ENCODE results near the gene CLDN14.
"Not testable (repeated sequence)": the region's sequence is repeated elsewhere in the genome, so short reads cannot be mapped to it uniquely, and the experiment has no call there.

The CLDN14 gene

GRCh38 chr21:36499578-36500471, 19.9 kb upstream of the CLDN14 start:
- no peak for DNase-seq

DNA sequence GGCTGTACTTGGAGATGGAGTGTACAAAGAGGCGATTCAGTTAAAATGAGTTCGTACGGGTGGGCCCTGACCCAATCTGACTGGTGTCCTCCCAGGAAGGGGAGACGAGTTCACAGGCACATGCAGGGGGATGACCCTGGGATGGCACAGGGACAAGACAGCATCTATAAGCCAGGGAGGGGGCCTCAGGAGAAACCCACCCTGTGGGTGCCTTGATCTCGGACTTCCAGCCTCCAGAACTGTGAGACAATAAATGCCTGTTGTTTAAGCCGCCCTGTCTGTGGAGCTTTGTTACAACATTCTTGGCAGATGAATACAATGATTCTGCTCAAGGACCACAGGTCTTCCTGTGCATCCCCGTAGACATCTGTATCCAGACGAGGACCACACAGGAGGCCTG, 14.6 kb upstream of the CLDN14 start:
- no peak for DNase-seq

GRCh38 chr21:36491209-36491910, 11.4 kb upstream of the CLDN14 start:
- no peak for DNase-seq

DNA sequence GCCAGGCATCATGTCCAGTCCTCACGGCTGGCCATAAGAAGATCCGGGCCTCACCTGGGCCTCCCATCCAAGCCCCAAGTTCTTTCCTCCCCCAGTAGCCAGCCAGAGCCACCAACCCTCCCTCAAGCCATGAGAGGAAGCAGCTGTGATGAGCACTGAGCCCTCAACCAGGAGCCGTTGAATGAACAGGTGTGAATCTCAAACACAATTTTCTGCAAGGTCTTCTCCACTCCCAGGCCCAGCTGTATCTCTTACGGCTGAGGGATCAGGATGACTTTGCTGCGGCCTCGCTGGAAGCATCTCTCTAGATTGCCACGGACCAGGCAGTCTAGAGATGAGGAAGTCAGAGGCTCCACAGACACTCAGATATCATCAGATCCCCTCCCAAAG, 9.8 kb upstream of the CLDN14 start:
- no peak for DNase-seq

DNA sequence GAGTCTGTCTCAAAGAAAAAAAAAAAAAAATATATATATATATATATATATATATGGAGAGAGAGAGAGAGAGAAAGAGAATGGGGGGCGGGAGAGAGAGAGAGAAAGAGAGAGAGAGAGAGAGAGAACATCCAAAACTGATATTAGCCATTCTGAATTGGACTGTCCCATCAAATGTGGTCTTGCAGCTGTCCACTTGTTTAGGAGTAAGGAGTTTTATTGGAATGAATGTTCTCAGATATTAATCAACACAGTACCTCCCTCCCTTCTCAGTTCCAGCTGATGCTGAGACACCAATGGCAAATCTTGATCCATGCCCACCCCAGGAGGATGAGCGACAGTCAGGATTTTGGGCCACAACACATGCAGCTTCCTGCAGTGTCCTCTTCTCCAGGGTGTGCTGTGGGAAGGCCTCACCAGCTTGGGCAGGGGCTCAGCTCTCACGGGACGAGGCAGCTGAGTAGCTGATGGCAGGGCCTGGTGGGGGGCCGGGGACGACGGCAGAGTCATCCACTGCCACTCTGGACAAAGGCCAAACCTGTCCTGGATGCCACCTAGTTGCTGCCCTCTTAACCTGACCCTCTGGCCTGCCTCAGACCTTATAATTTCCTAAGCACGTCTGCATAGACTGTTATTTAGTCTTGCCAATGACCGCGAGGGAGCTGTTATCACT, 9.3 kb upstream of the CLDN14 start:
- DNase-seq: no peak

DNA sequence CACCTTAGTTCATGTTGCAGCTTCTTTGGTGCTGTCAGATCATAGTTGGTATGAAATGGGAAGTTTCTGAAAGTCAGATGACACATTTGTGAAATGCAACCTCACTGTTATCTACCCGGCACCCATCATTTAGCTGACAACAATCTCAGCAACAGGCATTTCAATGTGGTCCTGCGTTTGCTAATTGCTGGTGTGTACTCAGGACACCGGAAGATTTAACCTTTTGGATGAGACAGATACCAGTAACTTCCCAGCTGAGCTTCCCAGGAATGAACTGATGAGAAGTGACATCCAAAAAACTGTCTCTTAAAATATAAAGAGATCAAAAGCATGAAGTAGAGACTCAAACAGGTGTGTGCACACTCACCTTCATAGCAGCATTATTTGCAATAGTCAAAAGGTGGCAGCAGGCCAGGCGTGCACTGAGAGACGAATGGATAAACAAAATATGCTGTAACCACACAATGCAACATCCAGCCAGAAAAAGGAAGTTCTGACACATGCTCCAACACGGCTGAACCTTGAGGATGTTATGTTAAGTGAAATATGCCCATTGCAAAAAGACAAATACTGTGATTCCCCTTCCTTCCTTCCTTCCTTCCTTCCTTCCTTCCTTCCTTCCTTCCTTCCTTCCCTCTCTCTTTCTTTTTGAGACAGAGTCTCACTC, 7.9 kb upstream of the CLDN14 start:
- DNase-seq: no peak

DNA sequence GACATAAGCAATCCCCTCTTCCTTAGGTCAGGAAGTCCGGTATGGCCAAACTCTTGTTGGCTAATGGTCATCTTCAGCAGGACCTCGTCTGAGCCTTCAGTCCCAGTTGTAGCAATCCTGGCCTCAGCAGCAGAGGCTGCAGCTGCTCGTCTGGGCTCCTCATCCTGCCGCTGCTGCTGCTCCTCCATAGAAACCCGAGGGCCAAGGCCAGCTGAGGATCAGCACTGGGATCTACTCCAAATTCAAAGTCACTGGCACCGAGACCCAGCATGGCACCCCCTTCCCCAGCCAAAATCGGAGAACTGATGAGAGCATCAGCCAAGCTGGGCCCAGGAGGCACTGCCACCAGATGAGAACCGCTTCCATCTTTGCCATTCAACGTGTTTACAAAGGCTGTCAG, 6.3 kb upstream of the CLDN14 start:
- DNase-seq: no peak

GRCh38 chr21:36485476-36485875, 5.6 kb upstream of the CLDN14 start:
- no peak for DNase-seq

GRCh38 chr21:36483095-36483494, 3.2 kb upstream of the CLDN14 start:
- no peak for DNase-seq

- no peak for DNase-seq
These were observed 2.8 kb upstream of the CLDN14 start for GRCh38 chr21:36482673-36483072.

DNA sequence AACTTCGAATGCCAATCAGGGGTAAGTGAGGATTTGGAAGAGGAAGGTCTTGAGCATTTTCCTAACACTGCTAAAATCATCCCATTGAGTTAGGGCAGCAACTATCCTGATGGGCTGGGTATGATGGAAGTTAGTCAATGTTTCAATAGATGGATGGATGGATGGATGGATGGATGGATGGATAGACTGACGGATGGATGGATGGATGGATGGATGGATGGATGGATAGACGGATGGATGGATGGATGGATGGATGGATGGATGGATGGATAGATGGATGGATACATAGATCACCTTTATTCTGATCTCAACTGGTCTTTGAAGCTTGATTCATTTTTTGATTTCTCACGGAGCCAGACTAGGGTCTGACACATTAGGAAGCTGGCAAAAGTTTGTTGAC, 2.3 kb upstream of the CLDN14 start:
- no peak for DNase-seq

DNA sequence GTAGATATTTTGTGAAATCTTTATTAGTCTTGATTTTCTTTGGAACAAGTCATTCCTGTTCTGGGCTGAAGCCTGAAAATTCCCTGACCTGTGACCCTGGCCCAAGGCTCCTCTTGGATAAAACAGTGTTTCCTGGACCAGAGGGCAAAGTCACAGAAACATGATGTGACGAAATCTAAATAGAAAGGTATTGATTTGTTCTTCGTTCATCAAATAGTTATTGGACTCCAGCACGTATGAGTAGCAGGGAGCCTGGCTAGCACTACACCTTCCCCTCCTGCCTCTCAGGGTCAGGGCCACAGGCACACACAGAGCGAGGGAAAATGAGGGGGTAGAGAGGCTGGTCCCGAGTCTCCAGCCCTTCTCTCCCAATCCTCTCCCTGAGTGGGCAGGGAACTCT, 1.7 kb upstream of the CLDN14 start:
- no peak for DNase-seq

DNA sequence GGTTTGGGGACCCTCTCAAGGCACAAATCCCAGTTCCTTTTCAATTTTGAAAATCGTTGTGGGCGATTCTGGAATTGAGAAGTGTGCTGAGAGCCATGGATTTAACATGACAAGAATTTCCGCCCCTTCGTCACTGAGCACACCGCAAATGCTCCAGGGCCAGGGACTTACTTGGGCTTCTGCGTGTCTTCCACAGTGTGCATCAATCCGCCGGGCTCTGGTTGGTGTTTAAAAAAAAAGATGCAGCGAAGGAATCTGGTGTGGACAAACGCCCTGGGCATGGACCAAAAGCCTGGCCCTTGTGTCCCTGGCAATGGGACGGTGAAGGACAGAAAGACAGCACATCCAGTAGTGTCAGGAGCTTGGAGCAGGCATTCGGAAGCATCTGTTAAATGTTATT, 696 bp upstream of the CLDN14 start:
- no peak for DNase-seq

DNA sequence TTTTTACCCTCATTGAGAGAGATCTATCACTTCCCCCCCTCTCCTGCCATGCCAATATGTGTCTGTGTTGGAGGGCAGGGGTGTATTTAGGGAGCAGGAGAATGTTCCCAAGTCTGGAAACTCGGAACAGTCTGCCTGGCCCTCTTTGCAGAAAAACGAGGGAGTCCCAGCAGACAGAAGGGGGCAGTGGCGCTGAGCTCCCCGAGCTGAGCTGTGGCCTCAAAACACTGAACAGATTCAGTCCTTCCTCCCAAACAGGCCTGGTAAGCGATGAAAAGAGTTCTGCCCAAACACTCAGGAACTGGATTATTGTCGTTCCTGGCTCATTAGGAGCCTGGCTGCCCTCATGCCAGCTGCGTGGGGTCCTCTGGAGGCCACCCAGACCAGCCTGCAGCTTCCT, 981 bp downstream of the CLDN14 start:
- DNase-seq: no peak

GRCh38 chr21:36478207-36478701, 1.7 kb downstream of the CLDN14 start:
- DNase-seq: peak; percentile 58

- DNase-seq: no peak
These were observed 2.4 kb downstream of the CLDN14 start for GRCh38 chr21:36477559-36477958.

DNA sequence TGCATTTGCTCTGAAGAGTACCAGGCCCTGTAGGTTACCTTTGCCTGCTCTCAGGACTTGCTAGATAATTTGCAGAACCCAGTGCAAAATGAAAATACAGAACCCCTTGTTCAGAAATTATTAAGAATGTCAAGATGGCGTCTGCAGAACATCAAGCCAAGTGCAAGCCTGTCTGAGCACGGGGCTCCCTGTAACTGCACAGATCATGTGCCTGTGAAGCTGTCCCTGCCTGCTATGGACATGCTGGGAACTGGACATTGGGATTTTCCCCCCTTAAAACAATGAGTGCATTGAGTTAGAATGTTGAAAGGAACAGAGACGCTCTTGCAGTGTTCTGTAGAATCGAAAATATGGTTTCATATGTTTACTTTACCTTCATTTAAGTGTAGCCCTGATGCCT, 2.9 kb downstream of the CLDN14 start:
- DNase-seq: no peak

DNA sequence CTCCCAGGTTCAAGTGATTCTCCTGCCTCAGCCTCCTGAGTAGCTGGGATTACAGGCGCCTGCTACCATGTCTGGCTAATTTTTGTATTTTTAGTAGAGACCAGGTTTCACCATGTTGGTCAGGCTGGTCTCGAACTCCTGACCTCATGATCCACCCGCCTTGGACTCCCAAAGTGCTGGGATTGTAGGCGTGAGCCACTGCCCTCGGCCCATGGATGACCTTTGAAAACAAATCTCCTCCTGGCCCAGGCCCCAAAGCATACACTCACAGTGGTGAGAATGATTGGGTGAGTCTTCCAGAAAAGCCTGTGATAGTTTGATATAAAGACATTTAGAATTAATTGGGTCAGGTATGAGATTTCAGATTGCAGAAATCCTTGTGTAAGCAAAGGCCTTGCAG, 3.4 kb downstream of the CLDN14 start:
- not testable (repeated sequence) for DNase-seq

DNA sequence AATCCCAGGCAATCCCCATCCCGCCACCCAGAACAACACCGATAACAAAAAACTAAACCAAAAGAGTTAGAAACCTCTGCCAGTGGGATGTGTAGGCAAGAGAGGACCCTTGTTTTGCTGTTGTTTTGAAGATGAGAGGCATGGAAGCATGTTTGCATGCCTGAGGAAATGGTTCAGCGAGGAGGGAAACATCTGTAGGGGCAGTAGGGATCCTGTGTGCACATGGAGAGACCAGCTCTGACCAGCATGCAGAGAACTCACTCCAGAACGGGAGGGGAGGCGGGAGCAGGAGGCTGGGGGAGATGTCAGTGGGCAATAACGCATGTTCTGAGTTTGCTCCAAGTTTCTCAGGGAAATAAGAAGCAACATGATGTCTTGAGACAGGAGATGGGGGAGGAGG, 5.3 kb downstream of the CLDN14 start:
- no peak for DNase-seq

DNA sequence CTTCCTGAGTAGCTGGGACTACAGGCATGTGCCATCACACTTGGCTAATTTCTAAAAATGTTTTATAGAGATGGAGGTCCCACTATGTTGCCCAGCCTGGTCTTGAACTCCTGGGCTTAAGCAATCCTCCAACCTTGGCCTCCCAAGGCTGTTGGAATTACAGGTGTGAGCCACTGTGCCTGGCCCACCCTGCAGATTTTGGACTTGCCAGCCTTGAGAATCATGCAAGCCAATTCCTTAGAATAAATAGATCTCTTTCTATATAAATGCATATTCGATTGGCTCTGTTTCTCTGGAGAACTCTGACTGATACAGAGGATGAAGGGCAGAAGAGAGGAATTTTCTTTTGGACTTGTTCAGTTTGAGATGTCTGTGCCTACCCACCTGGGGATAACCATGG, 6.7 kb downstream of the CLDN14 start:
- no peak for DNase-seq

GRCh38 chr21:36472377-36472776, 7.5 kb downstream of the CLDN14 start:
- DNase-seq: no peak

- DNase-seq: no peak
These were observed 8.6 kb downstream of the CLDN14 start for GRCh38 chr21:36471254-36471723.

DNA sequence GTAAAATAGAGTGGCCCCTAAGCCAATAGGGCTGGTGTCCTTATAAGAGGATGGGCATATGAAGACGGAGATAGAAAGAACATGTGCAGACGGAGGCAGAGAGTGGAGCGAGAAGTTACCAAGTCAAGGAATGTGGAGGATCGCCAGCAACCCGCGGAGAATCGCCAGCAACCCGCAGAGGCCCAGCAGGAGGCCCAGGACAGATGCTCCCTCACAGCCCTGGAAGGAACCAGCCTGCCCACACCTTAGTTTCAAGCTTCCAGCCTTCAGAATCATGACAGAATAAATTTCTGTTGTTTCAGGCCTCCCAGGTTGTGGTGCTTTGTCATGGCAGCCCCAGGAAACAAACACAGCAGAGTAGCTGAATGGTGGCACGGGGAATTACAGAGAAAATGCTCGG, 9.6 kb downstream of the CLDN14 start:
- DNase-seq: no peak
